RPMI7951 (cell line): ENCODE results near the gene PIK3R1. TPM values are rescaled to one million over a fixed set of nuclear protein-coding genes. Genes with fewer than 3 reads are reported as not detected.
A peak's percentile ranks its signal among the peaks of the same experiment; 100 is the strongest.

Source experiments
- DNase-seq: peaks from one replicate; pipeline ENCODE4 v3.0.0-alpha.2; 2012; ENCODE audit warnings: low read depth
- total RNA-seq: library from RNA; depleted of rRNA; stranded (reverse); fragments of >200 nt; shearing (Covaris generic); gene quantifications from 2 replicates; pipeline ENCODE4 v1.2.3, GENCODE V29; 2014; rRNA removed

PIK3R1 gene
- 19.5 and 24.5 TPM in 2 replicates for total RNA-seq

- peak; percentile 94 for DNase-seq
These were observed at the start of gene PIK3R1 for GRCh38 chr5:68215208-68215897. Gene PIK3R1, plus strand, starts transcription at chr5:68215756. Its CDS starts 10,920 bp downstream, at chr5:68226676.

- DNase-seq, result no peak
These were observed 48.3 kb upstream of the PIK3R1 start for GRCh38 chr5:68167195-68167651.

- DNase-seq, result no peak
These were observed 45.7 kb upstream of the PIK3R1 start for GRCh38 chr5:68169903-68170302.

GRCh38 chr5:68170826-68171558 lies 44.6 kb upstream of the PIK3R1 start:
- no peak for DNase-seq

- DNase-seq, result no peak
These were observed 43.2 kb upstream of the PIK3R1 start for GRCh38 chr5:68172314-68172713.

- DNase-seq, result no peak
These were observed 42.5 kb upstream of the PIK3R1 start for GRCh38 chr5:68173007-68173406.

GRCh38 chr5:68176253-68176652 lies 39.3 kb upstream of the PIK3R1 start:
- DNase-seq, result no peak

- DNase-seq, result peak; percentile 32
These were observed 38.6 kb upstream of the PIK3R1 start for GRCh38 chr5:68176802-68177479.

- DNase-seq, result no peak
These were observed 37.9 kb upstream of the PIK3R1 start for GRCh38 chr5:68177676-68178075.

- peak; percentile 61 for DNase-seq
These were observed 37.0 kb upstream of the PIK3R1 start for GRCh38 chr5:68178579-68178978.

GRCh38 chr5:68180121-68181038 lies 35.2 kb upstream of the PIK3R1 start:
- DNase-seq, result no peak

- no peak for DNase-seq
These were observed 34.4 kb upstream of the PIK3R1 start for GRCh38 chr5:68181039-68181599.

- no peak for DNase-seq
These were observed 33.5 kb upstream of the PIK3R1 start for GRCh38 chr5:68182094-68182493.

GRCh38 chr5:68182534-68182933 lies 33.0 kb upstream of the PIK3R1 start:
- no peak for DNase-seq

- DNase-seq, result no peak
These were observed 28.1 kb upstream of the PIK3R1 start for GRCh38 chr5:68187268-68188055.

- no peak for DNase-seq
These were observed 26.4 kb upstream of the PIK3R1 start for GRCh38 chr5:68189171-68189570.

GRCh38 chr5:68189613-68190012 lies 25.9 kb upstream of the PIK3R1 start:
- no peak for DNase-seq

GRCh38 chr5:68190619-68191018 lies 24.9 kb upstream of the PIK3R1 start:
- no peak for DNase-seq

- no peak for DNase-seq
These were observed 24.3 kb upstream of the PIK3R1 start for GRCh38 chr5:68191083-68191791.

- DNase-seq, result no peak
These were observed 22.9 kb upstream of the PIK3R1 start for GRCh38 chr5:68192679-68193060.
